Heart left ventricle (tissue), 13 donors: ENCODE measurements around the gene KIFAP3.

Source experiments
- POLR2A ChIP-seq, 2 donors: fragments of 450-650 bp; IDR thresholded peaks; one replicate each; pipeline ENCODE4 v1.6.1; 2017; ENCODE audit warnings: antibody characterized with exemption in 2 of 2, mild to moderate bottlenecking in 2 of 2, moderate library complexity in 2 of 2
- TF ChIP-seq, protein P1 (sequence below), 12 donors: fragments of 200-600 bp; sonication (generic) in 4 of 12; IDR thresholded peaks; one replicate each; pipeline versions ENCODE4 v1.5.0 to v1.8.0; 2018 to 2022; ENCODE audit warnings: antibody characterized with exemption in 12 of 12, mild to moderate bottlenecking in 5 of 12
- donor health status: ischemic (EF 13 %, LVEDD 7.1; RV severe dilation, severe dysfunction).
- donor health status: DM: no; HTN: yes; CAD: no.
- donor health status: DM: no; HTN: no; CAD: no.
- donor health status: ischemic (EF 25% LVEDD 6.9; RV normal size, moderate dysfunction).
- donor health status: ischemic (EF 25% LVEDD 5.7; RV mildly dilated, moderate dysfunction).
- donor health status: ischemic (EF 35%, LVEDD 5.7; RV mildly dilated, moderate dysfunction).
- donor health status: nonischemic (EF 11% LVEDD 7.7; RV severe dilation, severe dysfunction).
- donor health status: DM: yes; HTN: yes; CAD: no.
- donor health status: PGD.
- donor health status: ischemic (EF 29% LVEDD 5.4; RV normal size, mild dysfunction).
- donor health status: nonischemic (EF 23%, LVEDD 6.1; RV moderate dilation, normal function).

DNA sequence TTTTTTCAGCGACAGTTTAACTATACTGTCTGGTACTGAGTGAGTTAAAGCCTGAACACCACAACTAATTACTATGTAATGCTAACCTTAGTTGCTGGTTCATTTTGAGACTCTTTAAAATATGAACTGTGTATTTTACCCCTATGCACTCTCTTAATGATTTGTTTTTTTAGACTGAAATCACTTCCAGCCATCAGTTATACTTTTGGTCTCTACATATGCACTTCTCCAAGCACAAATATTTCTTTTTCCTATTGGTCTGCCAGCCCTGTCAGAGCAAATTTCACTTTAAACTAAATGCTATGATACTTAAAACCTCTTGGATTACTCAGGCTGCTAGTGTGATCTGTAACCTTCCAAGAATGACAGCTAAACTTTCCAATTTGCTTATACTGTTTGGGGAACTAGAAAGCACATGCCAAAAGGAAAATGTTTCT is 142.7 kb downstream of the KIFAP3 start:
- TF ChIP-seq POLR2A (IDR thresholded peaks at IDR 0.05) = no peak
- TF ChIP-seq, protein P1, sequence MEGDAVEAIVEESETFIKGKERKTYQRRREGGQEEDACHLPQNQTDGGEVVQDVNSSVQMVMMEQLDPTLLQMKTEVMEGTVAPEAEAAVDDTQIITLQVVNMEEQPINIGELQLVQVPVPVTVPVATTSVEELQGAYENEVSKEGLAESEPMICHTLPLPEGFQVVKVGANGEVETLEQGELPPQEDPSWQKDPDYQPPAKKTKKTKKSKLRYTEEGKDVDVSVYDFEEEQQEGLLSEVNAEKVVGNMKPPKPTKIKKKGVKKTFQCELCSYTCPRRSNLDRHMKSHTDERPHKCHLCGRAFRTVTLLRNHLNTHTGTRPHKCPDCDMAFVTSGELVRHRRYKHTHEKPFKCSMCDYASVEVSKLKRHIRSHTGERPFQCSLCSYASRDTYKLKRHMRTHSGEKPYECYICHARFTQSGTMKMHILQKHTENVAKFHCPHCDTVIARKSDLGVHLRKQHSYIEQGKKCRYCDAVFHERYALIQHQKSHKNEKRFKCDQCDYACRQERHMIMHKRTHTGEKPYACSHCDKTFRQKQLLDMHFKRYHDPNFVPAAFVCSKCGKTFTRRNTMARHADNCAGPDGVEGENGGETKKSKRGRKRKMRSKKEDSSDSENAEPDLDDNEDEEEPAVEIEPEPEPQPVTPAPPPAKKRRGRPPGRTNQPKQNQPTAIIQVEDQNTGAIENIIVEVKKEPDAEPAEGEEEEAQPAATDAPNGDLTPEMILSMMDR (IDR thresholded peaks at IDR 0.05) = no peak
